GM19193 (cell line): ENCODE results near the gene KLHL36.
A peak's percentile ranks its signal among the peaks of the same experiment; 100 is the strongest.

Experiments
- POLR2A ChIP-seq: IDR thresholded peaks from 4 replicates; pipeline ENCODE4 v1.6.1; 2011; ENCODE audit not compliant: insufficient read depth, insufficient read length; ENCODE audit errors: extremely low read depth

Gene KLHL36

DNA sequence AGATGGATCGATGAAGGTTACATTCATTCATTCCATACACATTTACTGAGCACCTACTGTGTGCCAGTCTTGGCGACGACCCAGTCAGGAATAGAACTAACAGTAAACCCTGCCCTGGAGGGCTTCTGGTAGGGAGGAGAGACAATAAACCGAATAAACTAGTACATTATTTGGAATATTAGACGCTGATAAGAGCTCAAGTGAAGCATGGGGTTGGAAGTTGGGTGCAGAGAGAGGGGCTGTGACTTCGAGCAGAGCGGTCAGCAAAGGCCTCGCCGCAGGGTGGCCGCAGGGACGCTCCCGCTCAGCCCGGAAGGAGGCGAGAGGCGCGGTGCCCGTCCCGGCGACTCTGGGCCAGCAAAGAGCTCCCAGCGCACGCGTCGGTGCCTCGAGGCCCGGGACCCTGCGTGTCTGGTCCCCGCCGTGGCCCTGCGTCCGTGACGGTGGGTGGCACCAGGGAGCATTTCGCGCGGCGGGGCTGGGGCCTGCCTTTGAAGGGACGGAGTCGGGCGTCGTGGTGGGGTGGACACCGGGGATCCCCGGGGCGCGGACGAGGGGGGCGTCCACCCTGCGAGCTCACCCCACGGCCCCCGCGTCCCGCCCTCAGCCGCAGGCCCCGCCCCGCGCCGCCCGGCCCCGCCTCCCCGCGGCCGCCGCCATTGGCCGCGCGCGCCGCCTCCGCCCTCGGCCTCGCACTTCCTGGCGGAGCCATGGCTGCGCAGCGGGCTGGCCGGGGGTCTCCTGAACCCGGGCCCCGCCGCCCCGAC, at the start of gene KLHL36:
Gene KLHL36 (plus strand): TSS at position 684 of the 767 bp plus-strand sequence. CDS start 2,357 bp downstream, outside the sequence.
- TF ChIP-seq POLR2A, result peak; percentile 43

DNA sequence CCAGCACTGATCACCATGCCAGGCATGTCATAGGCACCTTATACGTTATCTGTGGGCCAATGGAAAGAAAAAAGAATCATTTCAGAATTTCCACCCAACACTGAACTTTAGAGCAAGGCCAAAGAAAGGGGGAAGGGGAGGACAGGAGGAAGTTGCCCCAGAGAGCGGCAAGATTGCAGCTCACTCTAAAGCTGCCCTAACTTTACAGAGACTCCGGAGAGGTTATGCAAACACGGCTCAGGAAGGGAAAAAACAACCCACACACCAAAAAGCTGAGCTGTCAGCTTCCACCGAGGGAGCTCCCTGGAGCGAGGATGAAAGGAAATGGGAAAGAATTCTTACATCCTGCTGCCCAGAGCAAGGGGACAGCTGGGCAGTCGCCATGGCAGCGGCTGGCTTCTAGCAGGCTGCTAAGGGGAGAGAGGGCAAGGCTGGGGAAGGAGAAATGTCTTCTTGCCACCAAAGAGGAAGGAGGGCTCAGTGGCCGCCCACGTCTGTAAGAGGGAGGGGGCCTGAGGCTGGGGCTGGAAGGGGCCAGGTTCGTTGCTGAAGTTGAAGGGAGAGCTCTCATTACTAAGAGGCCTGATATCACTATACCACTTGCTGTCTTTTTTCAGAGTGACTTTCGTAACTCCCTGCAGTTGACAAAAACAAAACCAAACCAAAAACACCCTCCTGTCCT, 48.6 kb upstream of the KLHL36 start:
- peak; percentile 59 for TF ChIP-seq POLR2A

DNA sequence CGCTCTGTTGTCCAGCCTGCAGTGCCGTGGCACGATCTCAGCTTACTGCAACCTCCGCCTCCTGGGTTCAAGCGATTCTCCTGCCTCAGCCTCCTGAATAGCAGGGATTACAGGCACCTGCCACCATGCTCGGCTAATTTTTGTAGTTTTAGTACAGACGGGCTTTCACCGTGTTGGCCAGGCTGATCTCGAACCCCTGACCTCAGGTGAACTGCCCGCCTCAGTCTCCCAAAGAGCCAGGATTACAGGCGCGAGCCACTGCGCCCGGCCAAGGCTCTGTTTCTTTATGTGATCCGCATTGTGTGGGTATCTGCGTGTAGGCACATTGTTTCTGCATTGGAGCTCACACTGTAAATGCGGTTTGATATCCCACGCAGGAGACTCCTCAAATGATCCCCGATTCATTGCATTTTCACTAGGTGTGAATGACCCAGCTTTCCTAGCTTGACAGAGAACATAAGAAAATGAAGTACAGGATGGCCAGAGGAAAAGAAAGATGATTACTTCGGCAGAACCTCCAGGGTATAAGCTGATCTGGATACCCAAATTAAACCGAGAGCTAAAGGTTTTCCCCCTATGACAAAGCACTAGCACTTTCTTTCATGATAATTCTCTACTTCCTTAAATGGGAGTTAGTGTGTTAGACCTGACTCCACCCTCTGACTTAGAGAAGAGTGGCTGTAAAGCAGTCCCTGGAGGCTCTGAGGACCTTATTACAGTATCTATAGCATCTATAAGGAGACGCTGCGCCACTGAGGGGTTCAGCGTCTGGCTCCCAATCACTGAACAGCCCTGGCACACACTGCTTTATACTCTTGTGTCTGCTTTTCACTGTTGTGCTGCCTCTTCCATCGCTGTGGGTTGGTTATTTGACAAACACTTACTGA, 47.7 kb upstream of the KLHL36 start:
- TF ChIP-seq POLR2A, result no peak

DNA sequence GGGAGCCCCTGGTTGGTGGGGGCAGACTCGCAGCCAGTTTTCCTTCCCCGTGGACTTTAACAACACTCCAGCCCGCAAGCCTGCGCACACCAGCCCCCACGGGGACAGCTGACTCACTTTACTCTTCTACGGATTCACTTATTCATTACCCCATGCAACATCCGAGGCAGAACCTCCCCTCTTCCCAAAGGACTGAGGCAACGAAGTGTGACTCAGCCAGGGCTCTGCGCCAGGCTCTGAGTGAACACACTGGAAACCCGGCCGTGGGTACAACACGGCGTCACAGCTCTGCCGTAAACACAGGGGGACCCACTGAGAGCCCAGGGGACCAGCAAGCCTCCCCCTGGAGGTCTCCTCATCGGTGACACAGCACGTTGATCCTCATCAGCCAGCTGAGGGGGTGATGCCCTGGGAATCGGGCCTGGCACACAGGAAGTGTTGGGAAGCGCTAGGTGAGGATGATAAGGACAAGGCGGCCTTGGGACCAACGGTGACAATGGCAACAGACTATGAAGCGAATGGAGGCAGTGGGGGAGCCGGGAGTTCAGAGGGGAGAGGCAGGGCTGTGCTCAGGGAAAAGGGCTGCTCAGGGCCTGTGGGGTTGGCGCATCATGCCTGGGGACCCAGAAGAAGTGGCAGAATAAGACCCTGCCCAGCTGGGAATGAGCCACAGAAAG, 45.0 kb upstream of the KLHL36 start:
- no peak for TF ChIP-seq POLR2A

DNA sequence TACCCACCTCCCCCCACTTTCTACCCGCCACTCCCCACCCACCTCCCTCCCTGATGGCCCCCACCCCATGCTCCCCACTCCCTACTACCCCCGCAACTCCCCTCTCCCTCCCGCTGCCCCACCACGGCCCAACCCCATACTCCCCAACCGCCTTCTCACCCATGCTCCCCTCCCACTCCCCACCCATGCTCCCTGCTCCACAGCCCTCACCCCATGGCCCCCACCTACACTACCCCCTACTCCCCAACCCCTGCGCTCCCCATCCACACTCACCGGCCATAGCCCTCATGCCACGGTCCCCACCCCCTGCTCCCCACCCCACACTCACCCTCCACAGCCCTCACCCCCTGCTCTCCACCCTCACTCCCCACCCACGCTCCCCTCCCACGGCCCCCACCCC, 44.4 kb upstream of the KLHL36 start:
- TF ChIP-seq POLR2A, result no peak

DNA sequence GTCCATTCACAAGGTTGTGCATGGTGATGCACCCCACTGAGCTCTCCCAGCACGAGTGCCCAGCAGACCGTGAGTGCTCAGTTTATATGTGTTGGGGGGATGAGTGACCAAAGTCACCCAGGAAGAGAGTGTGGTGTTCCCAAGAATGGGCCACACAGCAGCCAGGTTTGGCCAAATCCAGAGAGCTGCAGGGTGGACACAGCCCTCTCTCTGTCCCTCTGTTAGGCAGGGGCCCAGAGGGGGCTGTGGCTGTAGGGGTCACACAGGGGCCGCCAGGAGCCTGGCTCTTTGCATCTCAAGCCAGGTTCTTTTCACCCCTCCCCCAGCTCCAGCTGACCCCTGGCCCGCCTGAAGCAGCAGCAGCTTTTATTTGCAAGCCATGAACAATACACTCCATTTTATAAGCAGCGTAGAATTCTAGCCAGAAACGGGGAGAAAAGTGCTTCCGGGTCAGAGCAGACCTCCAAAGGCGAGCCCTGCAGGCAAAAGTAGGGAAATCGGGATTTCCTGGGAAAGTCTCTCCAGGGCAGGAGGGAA, 43.8 kb upstream of the KLHL36 start:
- TF ChIP-seq POLR2A, result no peak

DNA sequence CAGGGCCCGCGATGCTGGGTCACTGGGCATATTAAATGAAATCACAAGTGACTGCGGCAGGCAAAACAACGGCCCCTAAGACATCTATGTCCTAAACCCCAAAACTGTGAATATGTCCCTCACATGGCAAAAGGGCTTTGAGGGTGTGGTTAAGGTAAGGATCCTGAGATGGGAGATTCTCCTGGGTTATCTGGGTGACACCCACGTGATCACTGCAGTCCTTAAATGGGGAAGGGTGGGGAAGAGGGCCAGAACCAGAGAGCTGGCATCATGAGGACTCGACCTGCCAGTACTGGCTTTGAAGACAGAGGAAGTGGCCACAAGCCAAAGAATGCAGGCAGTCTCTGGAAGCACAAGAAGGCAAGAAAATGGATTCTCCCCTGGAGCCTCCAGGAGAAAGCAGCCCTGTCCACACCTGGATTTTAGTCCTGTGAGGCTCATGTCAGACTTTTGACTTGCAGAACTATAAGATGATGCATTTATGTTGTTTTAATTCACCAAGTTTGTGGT, 42.9 kb upstream of the KLHL36 start:
- TF ChIP-seq POLR2A, result no peak

DNA sequence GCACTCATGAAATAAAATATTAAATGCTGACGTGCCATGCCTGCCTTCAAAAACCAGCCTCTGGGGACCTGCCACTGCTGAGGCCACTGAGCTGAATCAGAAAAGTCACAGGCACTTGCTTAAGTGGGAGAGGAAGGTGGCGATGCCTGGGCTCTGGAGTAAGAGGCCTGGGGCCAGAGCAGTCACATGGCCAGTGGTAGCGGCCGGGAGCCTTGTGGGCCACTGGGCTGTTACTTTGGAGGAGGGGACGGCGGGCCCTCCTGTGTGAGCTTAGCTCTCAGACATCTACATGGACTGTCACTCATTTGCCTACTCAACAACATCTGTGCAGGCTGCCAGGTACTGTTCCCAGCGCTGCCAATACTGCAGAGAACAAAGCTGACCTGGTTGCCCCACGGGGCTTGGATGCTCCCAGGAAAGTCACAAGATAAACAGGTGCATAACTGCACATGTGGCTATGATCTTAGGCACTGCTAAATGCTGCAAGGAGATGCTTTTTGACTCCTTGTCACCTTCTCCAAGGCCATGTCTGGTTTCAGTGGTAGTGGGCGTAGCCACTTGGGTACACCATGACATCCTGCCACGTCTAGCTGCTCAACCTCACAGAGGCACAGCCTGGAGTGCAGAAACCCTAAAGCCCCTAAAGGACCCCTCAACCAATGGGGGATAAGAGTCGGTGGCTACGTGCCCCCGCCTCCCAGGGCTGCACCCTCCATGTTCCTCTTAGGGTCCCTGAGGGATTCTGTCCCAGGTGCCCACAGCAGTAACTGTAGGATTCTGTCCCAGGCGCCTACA, 42.0 kb upstream of the KLHL36 start:
- TF ChIP-seq POLR2A, result peak; percentile 5

DNA sequence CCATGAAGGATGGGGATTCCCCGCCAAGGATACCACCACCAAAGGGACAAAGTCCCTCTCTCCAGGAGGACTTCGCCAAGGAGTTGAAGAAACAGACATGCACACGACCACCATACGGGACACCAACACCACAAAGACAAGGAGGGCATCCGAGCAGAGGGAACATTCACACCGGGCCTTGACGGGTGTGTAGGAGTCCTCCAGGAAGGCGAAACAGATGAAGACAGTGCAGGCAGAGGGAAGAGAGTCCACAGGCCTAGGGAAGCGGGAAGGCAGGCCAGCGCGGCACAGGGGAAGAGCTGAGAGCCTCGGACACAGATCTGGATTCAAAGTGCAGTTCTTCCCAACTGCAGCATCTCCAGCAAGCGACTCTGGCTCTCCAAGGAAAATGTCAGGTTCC, 41.2 kb upstream of the KLHL36 start:
- TF ChIP-seq POLR2A, result no peak

DNA sequence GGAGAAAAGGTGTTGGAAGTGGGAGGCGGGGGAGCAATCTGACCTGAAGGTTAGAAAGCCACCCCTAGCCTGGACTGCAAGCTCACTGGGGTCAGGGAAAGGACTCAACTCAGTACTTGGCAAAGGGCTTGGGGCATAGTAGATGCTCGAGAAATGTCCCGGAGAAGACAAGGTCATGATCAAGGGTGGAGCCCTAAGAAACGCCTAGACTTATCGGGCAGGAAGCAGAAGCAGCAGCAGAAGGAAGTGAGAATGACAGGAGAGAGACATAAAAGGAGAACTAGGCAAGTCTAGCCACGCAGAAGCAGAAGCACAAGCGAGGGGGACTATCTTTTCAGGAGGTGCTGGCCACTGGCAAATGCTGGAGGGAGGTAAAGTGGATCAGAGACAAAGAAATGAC, 40.6 kb upstream of the KLHL36 start:
- no peak for TF ChIP-seq POLR2A

DNA sequence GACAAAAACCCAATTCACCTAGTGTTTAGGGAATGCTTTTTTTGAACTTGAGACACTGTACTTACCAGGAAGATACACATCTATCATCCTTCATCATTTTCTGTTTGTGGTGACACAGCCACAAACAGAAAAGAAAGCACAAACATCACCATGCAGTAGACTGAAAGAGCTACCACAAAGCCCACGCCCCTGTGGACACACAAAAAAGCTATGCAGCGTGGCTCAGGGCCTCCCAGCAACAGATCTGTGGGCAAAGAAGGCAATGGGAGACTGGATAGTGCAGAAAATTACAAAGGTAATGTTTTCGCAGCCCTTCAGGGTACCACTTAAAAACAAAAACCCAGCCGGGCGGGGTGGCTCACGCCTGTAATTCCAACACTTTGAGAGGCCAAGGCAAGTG, 40.0 kb upstream of the KLHL36 start:
- TF ChIP-seq POLR2A, result no peak

DNA sequence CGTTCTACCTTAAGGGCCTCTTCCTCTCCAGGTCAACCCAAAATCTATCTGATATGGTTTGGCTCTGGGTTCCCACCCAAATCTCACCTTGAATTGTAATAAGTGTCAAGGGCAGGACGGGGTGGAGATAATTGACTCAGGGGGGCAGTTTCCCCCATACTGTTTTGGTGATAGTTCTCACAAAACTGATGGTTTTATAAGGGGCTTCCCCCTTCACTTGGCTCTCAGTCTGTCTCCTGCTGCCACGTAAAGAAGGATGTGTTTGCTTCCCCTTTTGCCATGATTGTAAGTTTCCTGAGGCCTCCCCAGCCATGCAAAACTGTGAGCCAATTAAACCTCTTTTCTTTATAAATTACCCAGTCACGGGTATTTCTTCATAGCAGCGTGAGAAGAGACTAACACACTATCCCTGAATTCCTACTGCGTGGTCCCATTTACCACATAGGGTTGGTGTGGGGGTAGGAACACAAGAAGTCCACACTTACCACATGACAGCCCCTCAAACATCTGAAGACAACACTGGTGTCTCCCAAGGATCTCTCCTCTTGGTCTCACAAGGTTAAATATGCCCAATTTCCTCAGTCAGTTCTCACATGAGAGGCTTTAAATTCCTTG, 38.6 kb upstream of the KLHL36 start:
- no peak for TF ChIP-seq POLR2A

DNA sequence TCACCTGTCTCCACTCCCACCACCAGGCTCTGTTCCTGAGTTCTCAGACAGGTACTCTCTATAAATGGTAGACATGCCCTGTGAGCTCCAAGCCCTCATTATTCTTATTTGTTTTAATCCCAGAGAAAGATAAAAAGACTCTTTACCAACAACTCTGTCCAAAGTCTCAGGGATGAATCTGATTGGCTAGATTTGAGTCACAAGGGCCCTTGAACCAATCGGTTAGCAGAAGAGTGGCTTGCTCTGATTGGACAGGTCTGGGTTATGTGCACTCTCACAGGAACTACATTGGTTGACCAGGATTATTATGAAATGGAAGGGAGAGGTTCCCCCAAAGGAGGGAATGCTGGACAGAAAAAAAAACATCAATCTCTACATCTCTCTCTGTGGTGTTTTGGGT, 37.9 kb upstream of the KLHL36 start:
- TF ChIP-seq POLR2A, result no peak
